Activated T-helper 1 cell treated with anti-CD3 and anti-CD28 coated beads, Interleukin-2, amount 50 U/mL, for 16 hours (primary cell): ENCODE results near the gene TBX6.

Experiments used
- DNase-seq, 2 donors: peaks; one replicate each; pipeline ENCODE4 v3.0.0-alpha.2; 2020; ENCODE audit warnings: low read depth in 1 of 2, low spot score in 1 of 2

Gene TBX6

DNA sequence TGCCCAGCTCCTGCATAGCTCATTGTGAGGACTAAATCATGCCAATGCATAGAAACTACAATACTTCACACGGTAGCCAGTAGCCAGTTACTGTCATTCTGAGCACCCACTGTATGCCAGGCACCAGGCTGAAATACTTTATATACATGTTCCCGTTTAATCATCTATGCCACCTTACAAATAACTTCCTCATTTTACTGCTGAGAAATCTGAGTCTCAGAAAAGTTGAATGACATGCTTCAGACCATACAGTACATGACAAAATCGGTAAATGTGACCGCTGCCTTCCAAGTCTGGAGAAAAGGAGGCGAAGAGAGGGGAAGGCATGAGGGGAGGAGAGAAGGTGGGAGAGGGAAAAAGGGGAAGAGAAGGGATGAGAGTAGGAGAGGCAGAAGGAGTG, 51.5 kb downstream of the TBX6 start:
- DNase-seq: no peak
